Measurements from ENCODE around the gene B4GALNT3.

The B4GALNT3 gene

GRCh38 chr12:578748-579419 is 119.1 kb downstream of the B4GALNT3 start:
- no peak for DNase-seq

GRCh38 chr12:579420-580110 is 119.8 kb downstream of the B4GALNT3 start:
- no peak for DNase-seq

- no peak for DNase-seq
These were observed 121.1 kb downstream of the B4GALNT3 start for GRCh38 chr12:580813-581212.

GRCh38 chr12:581321-581720 is 121.6 kb downstream of the B4GALNT3 start:
- DNase-seq, result no peak

GRCh38 chr12:581746-582145 is 122.0 kb downstream of the B4GALNT3 start:
- no peak for DNase-seq

GRCh38 chr12:583251-583869 is 123.6 kb downstream of the B4GALNT3 start:
- DNase-seq, result no peak

- no peak for DNase-seq
These were observed 125.6 kb downstream of the B4GALNT3 start for GRCh38 chr12:585062-586061.

- no peak for DNase-seq
These were observed 126.8 kb downstream of the B4GALNT3 start for GRCh38 chr12:586318-587071.

GRCh38 chr12:587132-588023 is 127.6 kb downstream of the B4GALNT3 start:
- no peak for DNase-seq

- DNase-seq, result no peak
These were observed 128.2 kb downstream of the B4GALNT3 start for GRCh38 chr12:588024-588322.

GRCh38 chr12:588646-589045 is 128.9 kb downstream of the B4GALNT3 start:
- no peak for DNase-seq

GRCh38 chr12:590206-590750 is 130.5 kb downstream of the B4GALNT3 start:
- no peak for DNase-seq

GRCh38 chr12:591167-592023 is 131.7 kb downstream of the B4GALNT3 start:
- no peak for DNase-seq

GRCh38 chr12:592024-592505 is 132.3 kb downstream of the B4GALNT3 start:
- no peak for DNase-seq

GRCh38 chr12:593396-594270 is 133.9 kb downstream of the B4GALNT3 start:
- DNase-seq, result no peak

GRCh38 chr12:597926-598568 is 138.3 kb downstream of the B4GALNT3 start:
- no peak for DNase-seq

- DNase-seq, result no peak
These were observed 140.0 kb downstream of the B4GALNT3 start for GRCh38 chr12:599756-600155.

Data from NCI-H1930 (cell line).